ENCODE results near the gene DCLK1.

Gene DCLK1

GRCh38 chr13:35814605-35815011, 316.6 kb downstream of the DCLK1 start:
- no peak for DNase-seq

- DNase-seq, result no peak
Observed at GRCh38 chr13:35812736-35813135, 318.4 kb downstream of the DCLK1 start.

DNA sequence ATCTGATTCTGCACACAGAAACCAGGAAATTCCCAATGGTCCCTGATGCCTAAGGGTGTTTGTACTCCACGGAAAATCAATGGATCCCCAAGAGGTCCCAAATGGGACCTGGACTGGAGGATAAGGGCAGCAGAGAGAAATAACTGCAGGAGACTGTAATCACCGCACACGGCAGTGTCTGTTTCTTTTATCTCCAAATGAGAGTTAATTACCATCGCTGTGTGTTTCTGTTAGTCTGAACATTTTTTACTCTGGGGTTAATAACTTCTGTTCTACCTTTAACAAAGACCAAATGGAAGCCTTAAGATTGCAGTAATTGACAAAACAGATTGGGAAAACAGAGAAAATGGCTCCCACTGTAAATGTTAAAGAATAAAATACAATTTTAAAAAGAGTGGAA, 320.9 kb downstream of the DCLK1 start:
- no peak for DNase-seq

- DNase-seq, result no peak
Observed at GRCh38 chr13:35808846-35809245, 322.3 kb downstream of the DCLK1 start.

- no peak for DNase-seq
Observed at GRCh38 chr13:35804901-35805300, 326.3 kb downstream of the DCLK1 start.

DNA sequence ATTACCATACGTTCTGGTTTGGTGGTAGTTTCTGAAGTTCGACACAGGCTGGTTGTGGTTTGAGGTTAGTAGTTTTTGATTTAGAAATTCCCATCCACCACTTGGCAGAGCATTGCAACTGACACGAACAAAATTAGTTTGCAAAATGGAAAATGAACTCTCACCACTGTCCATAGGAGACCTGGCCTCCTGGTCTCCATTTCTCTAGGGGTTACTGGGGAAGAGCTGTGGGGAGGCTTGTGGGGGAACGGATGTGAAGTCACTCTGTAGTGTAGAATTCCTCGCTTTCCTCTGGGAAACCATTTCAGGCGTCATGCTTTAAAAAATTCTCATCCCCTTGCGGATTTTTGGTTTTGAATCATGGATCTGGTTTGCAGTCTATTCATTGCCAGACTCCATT, 333.2 kb downstream of the DCLK1 start:
- no peak for DNase-seq

DNA sequence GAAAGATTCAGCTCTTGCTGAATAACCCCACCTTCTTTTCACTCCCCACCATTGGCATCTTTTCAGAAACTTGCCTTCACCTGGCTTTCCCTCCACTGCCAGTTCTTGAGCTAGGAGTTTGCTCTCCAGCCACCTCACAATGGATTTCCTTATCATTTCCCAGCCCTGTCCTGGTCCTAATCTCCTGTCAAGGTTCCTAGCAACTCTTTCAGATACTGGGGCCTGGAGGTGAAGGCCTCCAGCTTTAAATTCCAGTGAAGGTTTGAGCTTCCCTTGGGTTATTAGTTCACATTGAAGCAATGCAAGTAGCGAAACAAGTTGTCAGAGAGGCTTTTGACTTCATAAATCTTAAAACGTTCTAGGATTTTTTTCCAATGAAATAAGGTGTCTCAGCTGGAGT, 333.9 kb downstream of the DCLK1 start:
- DNase-seq, result no peak

DNA sequence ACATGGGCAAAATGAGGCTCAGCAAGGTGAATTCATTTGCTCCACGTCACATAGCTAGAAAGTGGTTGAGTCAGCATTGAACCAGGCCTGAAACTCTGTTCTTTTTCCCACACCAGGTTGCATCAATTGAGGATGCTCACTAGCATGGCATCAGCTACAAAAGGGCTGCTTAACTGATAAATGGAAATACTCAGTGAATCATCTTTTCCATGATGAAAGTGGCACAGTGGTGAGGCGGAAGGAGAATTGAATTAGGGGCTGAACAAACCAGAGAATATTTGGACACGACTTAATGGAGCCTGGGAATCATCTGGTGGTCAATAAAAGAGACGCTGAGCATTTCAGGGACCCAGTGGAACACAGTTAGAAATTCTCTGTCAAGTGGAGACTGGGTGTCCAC, 334.6 kb downstream of the DCLK1 start:
- DNase-seq, result no peak

GRCh38 chr13:35794734-35795389, 336.3 kb downstream of the DCLK1 start:
- no peak for DNase-seq

DNA sequence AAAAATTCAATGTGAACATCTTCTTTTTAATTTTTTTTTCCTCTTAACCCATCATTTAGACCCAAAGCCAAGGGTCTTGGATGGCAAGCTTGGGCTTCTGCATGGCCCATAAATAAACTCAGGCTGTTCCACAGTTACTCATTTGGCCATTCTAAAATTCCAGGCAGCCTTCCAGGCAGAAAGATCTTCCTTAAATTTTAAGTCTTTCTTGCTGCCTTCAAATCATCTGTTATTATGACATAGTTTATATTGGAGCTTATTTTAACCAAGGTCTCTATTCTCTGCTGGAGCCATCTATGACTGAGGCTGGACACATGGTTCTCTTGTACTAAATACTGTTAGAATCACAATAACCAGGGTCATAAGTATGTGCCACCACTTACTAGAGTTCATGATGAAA, 337.4 kb downstream of the DCLK1 start:
- no peak for DNase-seq

DNA sequence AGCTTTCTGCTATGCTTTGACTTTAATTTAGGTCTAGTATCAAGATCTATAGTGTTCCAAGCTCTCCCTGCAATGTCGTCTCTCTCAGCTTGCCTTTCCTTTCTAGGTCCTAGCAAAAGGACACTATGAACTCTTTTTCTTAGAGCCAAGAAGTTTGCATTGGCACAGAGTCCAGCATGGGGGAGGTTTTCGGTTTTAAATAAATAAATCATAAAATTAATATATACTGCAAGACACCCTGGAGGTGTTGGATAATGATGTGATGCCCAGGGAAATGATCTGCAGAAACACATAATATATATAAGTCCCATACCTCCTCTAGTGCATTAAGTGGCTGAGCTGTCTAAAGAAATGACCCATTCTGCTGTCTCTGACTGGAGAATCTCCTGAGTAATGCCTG, 338.3 kb downstream of the DCLK1 start:
- DNase-seq, result no peak

- no peak for DNase-seq
Observed at GRCh38 chr13:35792021-35792420, 339.2 kb downstream of the DCLK1 start.

DNA sequence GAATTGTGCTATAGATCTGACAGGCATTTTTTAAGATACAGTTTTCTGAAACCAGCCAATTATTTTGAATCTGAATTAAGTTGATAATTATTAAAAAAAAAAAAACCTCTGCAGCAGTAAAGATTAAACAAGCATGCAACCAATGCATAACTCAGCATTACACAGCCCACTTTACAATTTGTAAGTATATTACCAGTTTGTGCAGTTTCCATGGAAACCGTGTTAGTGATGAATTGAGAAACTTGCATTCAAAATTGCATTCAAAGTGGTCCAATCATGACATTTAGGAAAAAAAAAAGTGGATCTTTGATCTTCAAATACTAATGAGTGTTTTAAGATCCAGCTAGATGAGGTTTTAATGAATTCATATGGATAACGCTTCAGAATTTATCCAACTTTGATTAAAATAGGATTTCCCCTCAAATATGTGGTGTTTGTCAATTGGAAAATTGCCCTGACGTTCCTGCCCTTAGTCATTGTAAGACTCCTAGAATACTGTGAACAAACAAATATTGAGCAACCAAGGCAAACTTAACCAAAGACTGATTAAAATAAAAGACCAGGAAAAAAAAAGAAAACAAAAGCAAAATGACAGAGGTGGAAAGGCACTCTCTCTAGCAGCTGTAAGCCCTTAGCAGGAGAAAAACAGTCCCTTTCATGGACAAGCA, 339.9 kb downstream of the DCLK1 start:
- no peak for DNase-seq

GRCh38 chr13:35789335-35790165, 341.6 kb downstream of the DCLK1 start:
- no peak for DNase-seq

GRCh38 chr13:35787937-35788336, 343.2 kb downstream of the DCLK1 start:
- no peak for DNase-seq

- DNase-seq, result no peak
Observed at GRCh38 chr13:35785576-35786303, 345.4 kb downstream of the DCLK1 start.

GRCh38 chr13:35784286-35784951, 346.8 kb downstream of the DCLK1 start:
- no peak for DNase-seq

DNA sequence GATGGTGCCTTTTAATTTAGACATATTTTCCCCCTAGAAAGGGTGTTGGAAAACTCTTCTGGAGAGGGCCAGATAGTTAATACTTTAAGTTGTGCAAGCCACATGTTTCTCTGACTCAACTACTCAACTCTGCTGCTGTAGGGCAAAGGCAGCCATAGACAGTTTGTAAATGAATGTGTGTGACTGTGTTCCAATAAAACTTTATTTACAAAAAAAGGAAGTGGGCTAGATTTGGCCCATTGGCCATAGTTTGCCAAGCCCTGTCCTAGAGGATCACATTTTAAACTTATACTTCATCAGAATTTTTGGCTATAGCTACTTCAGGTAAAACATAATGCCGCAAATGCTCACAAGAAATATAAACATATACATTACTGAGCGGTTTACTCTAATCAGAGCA, 348.4 kb downstream of the DCLK1 start:
- DNase-seq, result no peak

- DNase-seq, result no peak
Observed at GRCh38 chr13:35781036-35782000, 349.9 kb downstream of the DCLK1 start.

- no peak for DNase-seq
Observed at GRCh38 chr13:35780613-35781012, 350.6 kb downstream of the DCLK1 start.

DNA sequence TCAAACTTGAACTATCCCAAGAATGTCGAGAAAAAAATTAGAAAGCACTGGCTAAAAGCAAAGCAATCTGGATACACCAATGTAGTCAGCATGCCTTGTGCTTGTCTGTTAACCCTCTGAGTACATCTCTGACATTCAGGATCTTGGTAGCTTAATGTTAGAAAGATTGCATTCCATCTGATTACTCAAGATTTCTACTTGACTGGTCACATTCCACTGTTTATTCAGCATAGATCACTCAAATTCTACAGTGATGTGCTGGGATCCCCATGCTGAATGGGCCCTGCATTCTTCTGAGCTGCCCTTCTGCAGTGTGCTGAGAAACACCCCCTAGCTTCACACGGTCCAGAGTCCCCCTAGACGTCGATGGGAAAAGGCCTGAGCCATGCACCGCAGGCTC, 359.3 kb downstream of the DCLK1 start:
- DNase-seq, result no peak
